A549 (cell line): ENCODE data around the gene BABAM2. TPM values are rescaled to one million over a fixed set of nuclear protein-coding genes. Genes with fewer than 3 reads are reported as not detected.

Experiments
- ATAC-seq, 2 experiments: fragments of 200-7000 bp in 1 of 2; fragments of >200 bp in 1 of 2; cut with Nextera tagmentation in 1 of 2; cut with Tn5 transposase in 1 of 2; 3 replicates each; pipeline versions ENCODE4 v1.8.0 to v1.9.1; 2018 to 2020; ENCODE audit warnings: mild to moderate bottlenecking in 1 of 2, moderate library complexity in 1 of 2
- CTCF ChIA-PET: fragments of 300-600 bp; sonication (Branson Sonifier 250); formaldehyde crosslinking; extraction: SDS; loops from one replicate; lab custom pipeline; 2021; ENCODE audit warnings: antibody characterized with exemption, inconsistent platforms; lab: Yijun Ruan, JAX
- POLR2A ChIA-PET: fragments of 350-600 bp; formaldehyde crosslinking; extraction: SDS; loops from one replicate; lab custom pipeline; 2021; ENCODE audit warnings: antibody characterized with exemption, inconsistent platforms; lab: Yijun Ruan, JAX
- DNase-seq, 2 experiments: peaks; one replicate each; pipeline versions ENCODE4 v3.0.0 to v3.0.0-alpha.2; 2011 to 2016; ENCODE audit warnings: low read depth in 1 of 2, low spot score in 1 of 2
- FAIRE-seq: peaks from 2 replicates; lab custom pipeline; 2011; peaks lifted over from hg19 to GRCh38; lab: Jason Lieb, UNC
- H3K27ac ChIP-seq, 2 experiments: fragments of >200 bp; sonication (Bioruptor Twin); formaldehyde crosslinking; 3 replicates each; pipeline ENCODE4 v1.5.1; 2016 to 2017
- H3K4me1 ChIP-seq: fragments of >200 bp; sonication (Bioruptor Twin); formaldehyde crosslinking; 3 replicates; pipeline ENCODE4 v1.6.1; 2016
- H3K4me2 ChIP-seq: fragments of >200 bp; sonication (Bioruptor Twin); formaldehyde crosslinking; 3 replicates; pipeline ENCODE4 v1.6.1; 2016
- H3K4me3 ChIP-seq: fragments of >200 bp; sonication (Bioruptor Twin); formaldehyde crosslinking; 3 replicates; pipeline ENCODE4 v1.5.1; 2016
- H3K9me3 ChIP-seq: fragments of >200 bp; sonication (Bioruptor Twin); formaldehyde crosslinking; 3 replicates; pipeline ENCODE4 v1.6.1; 2016
- BHLHE40 ChIP-seq: IDR thresholded peaks from 2 replicates; pipeline ENCODE4 v1.6.1; 2012; ENCODE audit warnings: low read depth, low read length, inconsistent platforms
- CEBPB ChIP-seq, 2 experiments: fragments of >200 bp in 1 of 2; sonication (Bioruptor Twin) in 1 of 2; formaldehyde crosslinking in 1 of 2; IDR thresholded peaks; 2 replicates each; pipeline ENCODE4 v1.6.1; 2012 to 2016
- EHMT2 ChIP-seq: fragments of 200-600 bp; sonication (generic); IDR thresholded peaks from 2 replicates; pipeline ENCODE4 v1.6.1; 2016; ENCODE audit warnings: antibody characterized with exemption, low read depth, mild to moderate bottlenecking, moderate library complexity
- EP300 ChIP-seq, 2 experiments: fragments of >200 bp; sonication (Bioruptor Twin); formaldehyde crosslinking; IDR thresholded peaks; 2 replicates in 1 of 2; 3 replicates in 1 of 2; pipeline ENCODE4 v1.6.1; 2016 to 2017
- FOSB ChIP-seq: fragments of 250-450 bp; sonication (Bioruptor Pico); IDR thresholded peaks from 2 replicates; pipeline ENCODE4 v1.5.0; 2020; ENCODE audit warnings: mild to moderate bottlenecking, moderate library complexity
- HEYL ChIP-seq: fragments of 250-450 bp; sonication (Bioruptor Pico); IDR thresholded peaks from 2 replicates; pipeline ENCODE4 v1.8.0; 2021; ENCODE audit warnings: mild to moderate bottlenecking, moderate library complexity
- HOXA7 ChIP-seq: fragments of 250-450 bp; sonication (Bioruptor Pico); IDR thresholded peaks from 2 replicates; pipeline ENCODE4 v1.5.0; 2020; ENCODE audit warnings: mild to moderate bottlenecking, moderate library complexity
- JUNB ChIP-seq: fragments of >200 bp; sonication (Bioruptor Twin); formaldehyde crosslinking; IDR thresholded peaks from 2 replicates; pipeline ENCODE4 v1.6.1; 2016
- KDM5A ChIP-seq: fragments of 200-600 bp; sonication (generic); IDR thresholded peaks from 2 replicates; pipeline ENCODE4 v1.6.1; 2016; ENCODE audit warnings: antibody characterized with exemption, mild to moderate bottlenecking
- MAZ ChIP-seq: fragments of 150-350 bp; IDR thresholded peaks from 2 replicates; pipeline ENCODE4 v1.6.1; 2014; ENCODE audit warnings: antibody characterized with exemption, low read depth, low read length, borderline replicate concordance
- NFE2L2 ChIP-seq: fragments of 150-350 bp; conservative IDR thresholded peaks from 2 replicates; pipeline ENCODE4 v1.6.1; 2014; ENCODE audit warnings: low read length
- POLR2AphosphoS2 ChIP-seq: conservative IDR thresholded peaks from 2 replicates; pipeline ENCODE4 v1.6.1; 2012; ENCODE audit warnings: low read length, improper control_type of control experiment, inconsistent platforms
- RAD21 ChIP-seq, 2 experiments: fragments of >200 bp in 1 of 2; sonication (Bioruptor Twin) in 1 of 2; formaldehyde crosslinking in 1 of 2; IDR thresholded peaks in 1 of 2; conservative IDR thresholded peaks in 1 of 2; 2 replicates in 1 of 2; 3 replicates in 1 of 2; pipeline ENCODE4 v1.6.1; 2012 to 2018; ENCODE audit warnings: inconsistent platforms in 1 of 2
- RCOR1 ChIP-seq: fragments of 150-350 bp; IDR thresholded peaks from 2 replicates; pipeline ENCODE4 v1.6.1; 2014; ENCODE audit warnings: antibody characterized with exemption, low read length, low read depth
- SMC3 ChIP-seq: fragments of >200 bp; sonication (Bioruptor Twin); formaldehyde crosslinking; IDR thresholded peaks from 3 replicates; pipeline ENCODE4 v1.6.1; 2018; ENCODE audit warnings: inconsistent platforms
- ZNF302 ChIP-seq: fragments of 250-450 bp; sonication (Bioruptor Pico); IDR thresholded peaks from 2 replicates; pipeline ENCODE4 v1.9.0; 2021; ENCODE audit warnings: inconsistent platforms, mild to moderate bottlenecking, moderate library complexity
- ZSCAN20 ChIP-seq: fragments of 250-450 bp; sonication (Bioruptor Pico); IDR thresholded peaks from 2 replicates; pipeline ENCODE4 v1.8.0; 2022; ENCODE audit warnings: mild to moderate bottlenecking, moderate library complexity
- WGBS: methylation state at CpG from one replicate; pipeline ENCODE4 v1.1.6; 2017; ENCODE audit errors: missing lambda C conversion rate; 5-methylcytosine and 5-hydroxymethylcytosine counted together
- polyA plus RNA-seq, 4 experiments: library from polyadenylated mRNA; depleted of rRNA in 3 of 4; stranded (reverse); fragments of >200 nt; fragmentation: RNase III in 1 of 4; extraction: RNeasy Plus Mini Kit Qiagen cat#74134 plus additional on column Dnase treatment in 1 of 4; gene quantifications; 2 replicates in 3 of 4; 3 replicates in 1 of 4; pipeline ENCODE4 v1.2.3, GENCODE V29; 2011 to 2017
- TF ChIP-seq, protein P1 (sequence below): fragments of 250-450 bp; sonication (Bioruptor Pico); IDR thresholded peaks from 2 replicates; pipeline ENCODE4 v1.5.0; 2020; ENCODE audit warnings: low read depth, mild to moderate bottlenecking, moderate library complexity
- TF ChIP-seq, protein P2 (sequence below): IDR thresholded peaks from 2 replicates; pipeline ENCODE4 v1.6.1; 2012
- TF ChIP-seq, protein P3 (sequence below): fragments of 450-650 bp; IDR thresholded peaks from 2 replicates; pipeline ENCODE4 v1.6.1; 2014; ENCODE audit warnings: antibody characterized with exemption
- TF ChIP-seq, protein P4 (sequence below): fragments of 150-350 bp; IDR thresholded peaks from 2 replicates; pipeline ENCODE4 v1.6.1; 2014; ENCODE audit warnings: low read depth, mild to moderate bottlenecking, low read length
- TF ChIP-seq, protein P5 (sequence below): fragments of >200 bp; sonication (Bioruptor Twin); formaldehyde crosslinking; IDR thresholded peaks from 3 replicates; pipeline ENCODE4 v1.5.1; 2016

Gene BABAM2
- polyA plus RNA-seq, 2 of the 4 experiments (the other 2 are of a cell fraction) = 53.7 to 78.4 TPM

DNA sequence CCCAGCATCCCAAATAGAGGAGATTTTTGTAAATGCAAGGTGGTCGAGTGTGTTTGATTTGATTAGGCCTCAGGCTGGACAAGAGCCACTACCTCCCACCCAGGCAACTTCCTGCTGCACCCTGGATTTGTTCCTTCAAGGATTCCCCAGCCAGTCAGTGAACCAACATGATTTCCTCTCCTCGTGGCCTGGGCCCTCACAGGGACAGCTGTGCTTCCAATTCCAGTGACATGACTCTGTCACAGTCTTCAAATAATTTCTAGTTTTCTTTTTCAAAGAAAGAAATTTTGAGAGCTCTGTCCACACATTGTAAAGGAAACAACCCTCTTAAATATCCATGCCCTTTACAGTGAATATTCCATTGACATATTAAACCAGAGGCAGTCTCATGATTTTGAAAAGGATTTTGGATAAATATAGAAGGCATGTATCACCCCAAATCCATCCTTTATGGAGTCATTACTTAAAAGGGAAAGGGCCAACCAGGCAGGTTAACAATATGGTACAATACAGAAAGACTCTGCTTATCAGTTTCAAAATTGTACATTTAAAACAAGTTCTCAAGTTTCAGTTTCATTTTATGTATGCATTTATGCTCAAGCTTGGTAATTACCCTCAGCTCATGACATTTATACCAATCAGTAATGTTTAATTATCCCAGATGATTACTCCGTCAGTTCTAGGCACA, 380.8 kb downstream of the BABAM2 start (continued):
- TF ChIP-seq HEYL (CRISPR knock-in tag) (no peak), HOXA7 (no peak), ZNF302 (CRISPR knock-in tag) (no peak)
- TF ChIP-seq, all 56 proteins: peak for 0

DNA sequence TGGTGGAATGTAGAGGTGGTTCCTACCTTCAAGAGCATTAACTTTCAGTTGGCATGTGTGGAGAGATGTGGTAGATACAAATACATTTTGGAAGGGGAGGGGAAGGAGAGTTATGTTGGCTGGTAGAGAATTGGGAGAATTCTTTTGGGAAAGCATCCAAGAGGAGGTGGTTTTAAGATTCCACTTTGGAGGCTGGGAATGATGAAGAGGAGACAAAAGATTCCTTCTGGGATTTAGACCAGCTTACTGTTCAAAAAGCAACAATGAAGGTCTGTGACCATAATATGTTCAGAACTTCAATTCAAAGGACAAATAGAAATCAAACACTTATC, 381.4 kb downstream of the BABAM2 start:
- Histone ChIP-seq H3K4me2 (peak overlapping the region; percentile 53; the same call in 2 of the 3 replicates), H3K9me3 (no peaks in the 10 kb centered on the region), H3K4me3 (no peak overlapping the region), H3K27ac (peak overlapping the region; percentile 90 to 93), H3K4me1 (peaks cover 76% of the 10 kb centered on the region)
- ChIA-PET CTCF (interaction anchor here (0.5 to 1.8 kb wide), 4 partner anchors 71 to 568 kb away, joined by 3 to 8 read pairs (median 3); no protein-coding TSS in a partner anchor), POLR2A (interaction anchor here (3.7 kb wide), 1 partner anchor 119 kb away, joined by 16 read pairs; no protein-coding TSS in a partner anchor)
- ATAC-seq (no peak), DNase-seq (no peak), FAIRE-seq (no peak)
- TF ChIP-seq NFE2L2 = no peak
- no peak for TF ChIP-seq EHMT2
- no peak for TF ChIP-seq MAZ
- TF ChIP-seq, protein P1, sequence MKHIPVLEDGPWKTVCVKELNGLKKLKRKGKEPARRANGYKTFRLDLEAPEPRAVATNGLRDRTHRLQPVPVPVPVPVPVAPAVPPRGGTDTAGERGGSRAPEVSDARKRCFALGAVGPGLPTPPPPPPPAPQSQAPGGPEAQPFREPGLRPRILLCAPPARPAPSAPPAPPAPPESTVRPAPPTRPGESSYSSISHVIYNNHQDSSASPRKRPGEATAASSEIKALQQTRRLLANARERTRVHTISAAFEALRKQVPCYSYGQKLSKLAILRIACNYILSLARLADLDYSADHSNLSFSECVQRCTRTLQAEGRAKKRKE = no peak
- TF ChIP-seq CEBPB (IDR thresholded peaks at IDR 0.05) = no peak

DNA sequence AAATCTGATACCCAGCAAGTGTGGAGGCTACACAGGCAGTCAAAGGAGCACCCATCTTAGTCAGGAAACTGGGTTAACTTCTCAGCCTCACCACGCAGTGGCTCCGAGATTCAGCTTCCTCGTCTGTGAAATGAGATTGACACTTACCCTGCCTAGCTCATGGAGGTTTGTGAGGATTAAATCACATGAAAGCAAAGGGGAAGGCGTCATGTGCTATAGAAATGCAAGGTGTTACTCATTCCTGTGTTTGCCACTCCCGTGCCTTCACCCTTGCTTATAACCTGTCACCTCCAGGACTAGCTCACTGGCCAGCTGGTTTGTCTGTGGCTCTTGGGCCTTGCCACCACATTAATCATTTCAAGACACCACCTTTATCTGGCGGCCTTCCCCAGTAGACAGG, 383.2 kb downstream of the BABAM2 start:
- no peak overlapping the region; the same call in 2 of the 3 replicates for H3K4me2 ChIP-seq

DNA sequence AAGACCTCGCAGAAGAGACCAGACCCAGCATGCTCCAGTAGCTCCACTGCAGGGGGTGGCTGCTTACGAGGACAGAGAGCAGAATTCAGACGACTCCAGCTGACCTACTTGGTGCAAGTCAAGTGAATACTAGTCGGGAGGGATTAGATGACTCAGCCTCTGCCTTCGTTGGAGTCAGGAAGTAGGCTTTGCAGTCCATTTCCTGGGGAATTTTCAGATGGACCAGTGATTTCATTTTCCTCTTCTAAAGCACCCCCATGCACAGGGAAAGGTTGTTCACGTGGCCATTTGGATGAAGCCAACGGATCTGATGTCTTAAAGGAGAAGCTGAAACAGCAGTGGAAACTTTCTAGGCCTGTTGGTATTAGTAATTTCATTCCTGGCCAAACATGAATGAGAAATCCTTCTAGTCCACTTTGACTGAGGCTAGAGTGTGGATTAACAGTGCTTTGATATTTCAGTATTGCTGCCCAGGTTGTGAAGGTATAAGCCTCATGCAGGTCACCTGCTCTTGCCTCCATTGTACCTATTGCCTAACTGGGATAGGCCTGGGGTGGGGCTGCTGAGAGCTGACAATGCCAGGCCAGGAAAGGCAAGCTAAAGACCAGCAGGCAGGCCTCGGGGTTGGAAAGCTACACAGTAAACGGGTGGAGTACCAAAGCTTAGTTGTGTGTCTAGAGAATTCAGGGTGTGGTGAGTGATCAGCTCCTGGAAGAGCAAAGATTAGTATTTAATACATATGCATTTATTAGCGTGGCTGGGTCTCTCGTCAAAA, 384.6 kb downstream of the BABAM2 start:
- 6% methylated on average over 11 of the region's 11 CpGs for WGBS
- POLR2A ChIA-PET = interaction anchor here (1.2 to 4.1 kb wide), 4 partner anchors 25 to 569 kb away, joined by 3 to 56 read pairs (median 6); partner anchors contain the start of gene FOSL2
- TF ChIP-seq FOSB = no peak
- no peak for TF ChIP-seq KDM5A
- peak; percentile 76 to 83; a peak in 3 of 5 replicates for TF ChIP-seq EP300 (IDR thresholded peaks at IDR 0.05)
- peak; percentile 47; the same call in 1 of the 3 replicates for TF ChIP-seq SMC3
- TF ChIP-seq, protein P1 = peak; percentile 75; the same call in 1 of the 2 replicates
- no peak for TF ChIP-seq ZSCAN20 (CRISPR knock-in tag)
- TF ChIP-seq, protein P2, sequence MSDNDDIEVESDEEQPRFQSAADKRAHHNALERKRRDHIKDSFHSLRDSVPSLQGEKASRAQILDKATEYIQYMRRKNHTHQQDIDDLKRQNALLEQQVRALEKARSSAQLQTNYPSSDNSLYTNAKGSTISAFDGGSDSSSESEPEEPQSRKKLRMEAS = peak; percentile 94
- TF ChIP-seq, protein P3, sequence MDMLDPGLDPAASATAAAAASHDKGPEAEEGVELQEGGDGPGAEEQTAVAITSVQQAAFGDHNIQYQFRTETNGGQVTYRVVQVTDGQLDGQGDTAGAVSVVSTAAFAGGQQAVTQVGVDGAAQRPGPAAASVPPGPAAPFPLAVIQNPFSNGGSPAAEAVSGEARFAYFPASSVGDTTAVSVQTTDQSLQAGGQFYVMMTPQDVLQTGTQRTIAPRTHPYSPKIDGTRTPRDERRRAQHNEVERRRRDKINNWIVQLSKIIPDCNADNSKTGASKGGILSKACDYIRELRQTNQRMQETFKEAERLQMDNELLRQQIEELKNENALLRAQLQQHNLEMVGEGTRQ = peak; percentile 83
- TF ChIP-seq JUNB = peak; percentile 88
- TF ChIP-seq POLR2AphosphoS2 = no peak
- TF ChIP-seq, protein P4, sequence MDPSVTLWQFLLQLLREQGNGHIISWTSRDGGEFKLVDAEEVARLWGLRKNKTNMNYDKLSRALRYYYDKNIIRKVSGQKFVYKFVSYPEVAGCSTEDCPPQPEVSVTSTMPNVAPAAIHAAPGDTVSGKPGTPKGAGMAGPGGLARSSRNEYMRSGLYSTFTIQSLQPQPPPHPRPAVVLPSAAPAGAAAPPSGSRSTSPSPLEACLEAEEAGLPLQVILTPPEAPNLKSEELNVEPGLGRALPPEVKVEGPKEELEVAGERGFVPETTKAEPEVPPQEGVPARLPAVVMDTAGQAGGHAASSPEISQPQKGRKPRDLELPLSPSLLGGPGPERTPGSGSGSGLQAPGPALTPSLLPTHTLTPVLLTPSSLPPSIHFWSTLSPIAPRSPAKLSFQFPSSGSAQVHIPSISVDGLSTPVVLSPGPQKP = no peak

More for the DNA sequence above, 383.2 kb downstream of the BABAM2 start:
- no peak for FAIRE-seq
- no peak for TF ChIP-seq BHLHE40
- no peak for TF ChIP-seq ZSCAN20 (CRISPR knock-in tag)
- no peak for TF ChIP-seq RAD21 (conservative IDR thresholded peaks at IDR 0.05 in 1 of 2, IDR thresholded peaks at IDR 0.05 in 1 of 2)
- TF ChIP-seq RCOR1 = no peak
- TF ChIP-seq, protein P5, sequence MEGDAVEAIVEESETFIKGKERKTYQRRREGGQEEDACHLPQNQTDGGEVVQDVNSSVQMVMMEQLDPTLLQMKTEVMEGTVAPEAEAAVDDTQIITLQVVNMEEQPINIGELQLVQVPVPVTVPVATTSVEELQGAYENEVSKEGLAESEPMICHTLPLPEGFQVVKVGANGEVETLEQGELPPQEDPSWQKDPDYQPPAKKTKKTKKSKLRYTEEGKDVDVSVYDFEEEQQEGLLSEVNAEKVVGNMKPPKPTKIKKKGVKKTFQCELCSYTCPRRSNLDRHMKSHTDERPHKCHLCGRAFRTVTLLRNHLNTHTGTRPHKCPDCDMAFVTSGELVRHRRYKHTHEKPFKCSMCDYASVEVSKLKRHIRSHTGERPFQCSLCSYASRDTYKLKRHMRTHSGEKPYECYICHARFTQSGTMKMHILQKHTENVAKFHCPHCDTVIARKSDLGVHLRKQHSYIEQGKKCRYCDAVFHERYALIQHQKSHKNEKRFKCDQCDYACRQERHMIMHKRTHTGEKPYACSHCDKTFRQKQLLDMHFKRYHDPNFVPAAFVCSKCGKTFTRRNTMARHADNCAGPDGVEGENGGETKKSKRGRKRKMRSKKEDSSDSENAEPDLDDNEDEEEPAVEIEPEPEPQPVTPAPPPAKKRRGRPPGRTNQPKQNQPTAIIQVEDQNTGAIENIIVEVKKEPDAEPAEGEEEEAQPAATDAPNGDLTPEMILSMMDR = no peak
- no peak overlapping the region for H3K4me3 ChIP-seq
- POLR2A ChIA-PET = interaction anchor here (4.1 kb wide), 1 partner anchor 117 kb away, joined by 56 read pairs; the partner anchor contains the start of gene FOSL2
- no peaks in the 10 kb centered on the region for H3K9me3 ChIP-seq
- peaks cover 78% of the 10 kb centered on the region for H3K4me1 ChIP-seq
- DNase-seq = peak in 1 of 2 experiments; percentile 30
- CTCF ChIA-PET = interaction anchor here (0.9 to 3.3 kb wide), 5 partner anchors 35 to 550 kb away, joined by 3 to 9 read pairs (median 3); no protein-coding TSS in a partner anchor
- WGBS = 85% methylated on average over 6 of the region's 6 CpGs
- no peak for ATAC-seq
- H3K27ac ChIP-seq = peak overlapping the region; percentile 90 to 93

More for the DNA sequence above, 384.6 kb downstream of the BABAM2 start:
- FAIRE-seq (peak; percentile 28), ATAC-seq (peak; percentile 76 to 78), DNase-seq (peak; percentile 73 to 93)
- Histone ChIP-seq H3K9me3 (no peaks in the 10 kb centered on the region), H3K4me2 (peak overlapping the region; percentile 65), H3K4me1 (peaks cover 65% of the 10 kb centered on the region), H3K27ac (peak overlapping the region; percentile 90 to 93), H3K4me3 (peak overlapping the region; percentile 1; the same call in 1 of the 3 replicates)
- CTCF ChIA-PET = interaction anchor here (0.5 to 3.3 kb wide), 10 partner anchors 26 to 552 kb away, joined by 3 to 9 read pairs (median 4); no protein-coding TSS in a partner anchor
